ENCODE results near the gene RBMS3. TPM values are rescaled to one million over a fixed set of nuclear protein-coding genes. Genes with fewer than 3 reads are reported as not detected.

RBMS3 gene
- total RNA-seq, 1 experiment from 2014 or later, result 7.4 TPM

DNA sequence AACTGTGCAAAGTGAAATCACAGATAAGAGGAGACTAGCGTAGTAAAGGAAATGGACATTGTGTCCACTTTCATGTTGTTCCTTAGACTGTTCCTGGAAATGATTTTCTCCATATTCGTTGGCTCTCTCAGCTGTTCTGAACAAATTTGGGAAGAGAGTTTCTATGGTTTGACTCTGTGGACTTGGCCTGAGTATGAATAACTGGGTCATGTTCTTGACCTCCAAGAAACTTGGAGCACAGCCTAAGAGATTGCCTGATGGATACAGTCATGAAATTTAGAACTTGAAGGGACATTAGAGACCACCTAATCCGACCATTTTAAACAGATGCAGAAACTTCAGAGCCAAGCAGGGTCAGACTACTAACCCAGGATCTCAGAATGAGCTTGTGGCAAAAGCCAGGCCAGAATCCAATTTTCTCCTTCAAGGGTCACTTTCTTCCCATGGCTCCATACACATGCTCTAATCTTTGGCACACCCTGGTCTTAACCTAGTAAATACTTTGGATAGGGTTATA lies 430.4 kb downstream of the RBMS3 start:
- Mint-ChIP-seq H3K4me3 (ENCODE audit: unreplicated experiment) (no peak overlapping the region), H3K27me3 (ENCODE audit: insufficient read depth, unreplicated experiment) (no peaks in the 10 kb centered on the region), H3K36me3 (ENCODE audit: insufficient read depth, unreplicated experiment) (no peaks in the 10 kb centered on the region), H3K27ac (ENCODE audit: unreplicated experiment) (no peak overlapping the region), H3K9me3 (ENCODE audit: unreplicated experiment) (no peaks in the 10 kb centered on the region), H3K4me1 (ENCODE audit: low read depth, unreplicated experiment) (peaks cover 5% of the 10 kb centered on the region)
- H3K4me1 ChIP-seq, result peaks cover 7% of the 10 kb centered on the region
- H3K9me3 ChIP-seq, result no peaks in the 10 kb centered on the region
- ChIA-PET POLR2A (no interaction called here), CTCF (no interaction called here)
- no peaks in the 10 kb centered on the region for H3K36me3 ChIP-seq (ENCODE audit: control insufficient read depth, insufficient read depth, low read length)
- BruUV-seq (replicated peaks), result no TSS peak
- no peak for TF ChIP-seq CTCF (IDR thresholded peaks at IDR 0.05; ENCODE audit: insufficient read depth in 1 of 2, low read depth in 1 of 2, low read length in 1 of 2, severe bottlenecking in 1 of 2, unreplicated experiment in 1 of 2)
- H3K4me3 ChIP-seq (ENCODE audit: low read depth, low read length), result no peak overlapping the region
- H3K27me3 ChIP-seq (replicated peaks; ENCODE audit: control insufficient read depth, insufficient read depth, low read length), result no peaks in the 10 kb centered on the region
- intact Hi-C loops (cut with micrococcal nuclease; ENCODE audit: unreplicated experiment), result no loop called here
- no peak for DNase-seq

DNA sequence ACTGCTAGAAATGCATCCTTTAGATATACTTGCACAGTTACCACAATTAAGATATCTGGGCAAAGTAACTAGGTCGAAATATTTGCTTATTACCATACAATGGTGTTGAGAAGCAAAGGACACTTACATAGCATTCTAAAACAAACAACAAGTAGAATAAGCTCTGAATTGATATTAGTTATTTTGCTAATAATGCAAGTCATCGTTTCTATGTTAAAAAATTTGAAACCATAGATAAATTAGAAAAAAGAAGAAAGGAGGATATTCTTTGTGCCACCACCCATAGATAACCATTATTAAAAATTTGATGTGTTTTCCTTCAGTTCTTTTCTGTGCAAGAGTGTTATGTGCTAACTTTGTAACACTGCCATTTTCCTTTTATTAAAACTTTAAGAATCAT lies 435.3 kb downstream of the RBMS3 start:
- H3K4me3 ChIP-seq (ENCODE audit: low read depth, low read length), result no peak overlapping the region
- no peaks in the 10 kb centered on the region for H3K27me3 ChIP-seq (replicated peaks; ENCODE audit: control insufficient read depth, insufficient read depth, low read length)
- no TSS peak for BruUV-seq (replicated peaks)

DNA sequence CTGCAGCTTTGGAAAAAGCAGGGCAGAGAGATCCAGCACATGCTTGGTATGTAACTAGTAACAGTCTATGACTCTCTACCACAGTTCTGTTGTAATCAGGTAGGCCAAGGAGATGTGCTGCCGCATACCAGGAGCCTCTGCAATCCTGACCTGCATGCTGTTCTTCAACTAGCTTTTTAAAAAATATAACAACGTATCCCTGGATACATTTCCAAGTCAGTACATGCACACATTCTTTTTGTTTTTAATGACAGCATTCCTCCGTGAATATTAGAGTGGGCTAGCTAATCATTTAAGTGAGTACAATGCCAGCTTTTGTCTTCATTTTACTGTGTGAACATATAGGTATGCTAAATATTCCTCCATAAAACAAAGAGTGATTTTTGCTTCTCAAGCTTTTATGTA lies 437.8 kb downstream of the RBMS3 start:
- Mint-ChIP-seq H3K4me3 (ENCODE audit: unreplicated experiment) (no peak overlapping the region), H3K4me1 (ENCODE audit: low read depth, unreplicated experiment) (peaks cover 12% of the 10 kb centered on the region), H3K27ac (ENCODE audit: unreplicated experiment) (no peak overlapping the region), H3K36me3 (ENCODE audit: insufficient read depth, unreplicated experiment) (no peaks in the 10 kb centered on the region), H3K9me3 (ENCODE audit: unreplicated experiment) (no peaks in the 10 kb centered on the region), H3K27me3 (ENCODE audit: insufficient read depth, unreplicated experiment) (no peaks in the 10 kb centered on the region)
- ChIA-PET POLR2A (no interaction called here), CTCF (no interaction called here)
- H3K36me3 ChIP-seq (ENCODE audit: control insufficient read depth, insufficient read depth, low read length), result no peaks in the 10 kb centered on the region
- intact Hi-C loops (cut with micrococcal nuclease; ENCODE audit: unreplicated experiment), result loop anchor here (5.0 kb wide), 1 partner anchor 576 kb away; no protein-coding TSS in a partner anchor
- DNase-seq, result peak; percentile 22 to 41
- TF ChIP-seq CTCF (IDR thresholded peaks at IDR 0.05; ENCODE audit: insufficient read depth in 1 of 2, low read depth in 1 of 2, low read length in 1 of 2, severe bottlenecking in 1 of 2, unreplicated experiment in 1 of 2), result no peak
- no peak overlapping the region for H3K4me3 ChIP-seq (ENCODE audit: low read depth, low read length)
- no peaks in the 10 kb centered on the region for H3K9me3 ChIP-seq
- peaks cover 10% of the 10 kb centered on the region; the same call in 1 of the 2 replicates for H3K4me1 ChIP-seq
- BruUV-seq (replicated peaks), result no TSS peak
- H3K27me3 ChIP-seq (replicated peaks; ENCODE audit: control insufficient read depth, insufficient read depth, low read length), result no peaks in the 10 kb centered on the region

More for the DNA sequence above, 435.3 kb downstream of the RBMS3 start:
- Mint-ChIP-seq H3K36me3 (ENCODE audit: insufficient read depth, unreplicated experiment) (no peaks in the 10 kb centered on the region), H3K4me1 (ENCODE audit: low read depth, unreplicated experiment) (peaks cover 12% of the 10 kb centered on the region), H3K27me3 (ENCODE audit: insufficient read depth, unreplicated experiment) (no peaks in the 10 kb centered on the region), H3K9me3 (ENCODE audit: unreplicated experiment) (no peaks in the 10 kb centered on the region), H3K4me3 (ENCODE audit: unreplicated experiment) (no peak overlapping the region), H3K27ac (ENCODE audit: unreplicated experiment) (no peak overlapping the region)
- H3K4me1 ChIP-seq, result peaks cover 10% of the 10 kb centered on the region; the same call in 1 of the 2 replicates
- no peaks in the 10 kb centered on the region for H3K36me3 ChIP-seq (ENCODE audit: control insufficient read depth, insufficient read depth, low read length)
- H3K9me3 ChIP-seq, result no peaks in the 10 kb centered on the region
- TF ChIP-seq CTCF (IDR thresholded peaks at IDR 0.05; ENCODE audit: insufficient read depth in 1 of 2, low read depth in 1 of 2, low read length in 1 of 2, severe bottlenecking in 1 of 2, unreplicated experiment in 1 of 2), result no peak
- intact Hi-C loops (cut with micrococcal nuclease; ENCODE audit: unreplicated experiment), result loop anchor here (5.0 kb wide), 1 partner anchor 574 kb away; no protein-coding TSS in a partner anchor
- POLR2A ChIA-PET, result no interaction called here
- CTCF ChIA-PET, result no interaction called here
- DNase-seq, result no peak

Measured in Caco-2 (cell line).